Skeletal muscle cell (primary cell): ENCODE results near the gene SLC6A8.

ENCODE experiments used
- DNase-seq: peaks from one replicate; pipeline ENCODE4 v3.0.0-alpha.2; 2010; ENCODE audit warnings: low read depth
- H3K4me3 ChIP-seq: 2 replicates; pipeline ENCODE4 v1.5.1; 2011; ENCODE audit warnings: low read depth, mild to moderate bottlenecking, control low read depth, low read length, moderate library complexity

Gene SLC6A8

DNA sequence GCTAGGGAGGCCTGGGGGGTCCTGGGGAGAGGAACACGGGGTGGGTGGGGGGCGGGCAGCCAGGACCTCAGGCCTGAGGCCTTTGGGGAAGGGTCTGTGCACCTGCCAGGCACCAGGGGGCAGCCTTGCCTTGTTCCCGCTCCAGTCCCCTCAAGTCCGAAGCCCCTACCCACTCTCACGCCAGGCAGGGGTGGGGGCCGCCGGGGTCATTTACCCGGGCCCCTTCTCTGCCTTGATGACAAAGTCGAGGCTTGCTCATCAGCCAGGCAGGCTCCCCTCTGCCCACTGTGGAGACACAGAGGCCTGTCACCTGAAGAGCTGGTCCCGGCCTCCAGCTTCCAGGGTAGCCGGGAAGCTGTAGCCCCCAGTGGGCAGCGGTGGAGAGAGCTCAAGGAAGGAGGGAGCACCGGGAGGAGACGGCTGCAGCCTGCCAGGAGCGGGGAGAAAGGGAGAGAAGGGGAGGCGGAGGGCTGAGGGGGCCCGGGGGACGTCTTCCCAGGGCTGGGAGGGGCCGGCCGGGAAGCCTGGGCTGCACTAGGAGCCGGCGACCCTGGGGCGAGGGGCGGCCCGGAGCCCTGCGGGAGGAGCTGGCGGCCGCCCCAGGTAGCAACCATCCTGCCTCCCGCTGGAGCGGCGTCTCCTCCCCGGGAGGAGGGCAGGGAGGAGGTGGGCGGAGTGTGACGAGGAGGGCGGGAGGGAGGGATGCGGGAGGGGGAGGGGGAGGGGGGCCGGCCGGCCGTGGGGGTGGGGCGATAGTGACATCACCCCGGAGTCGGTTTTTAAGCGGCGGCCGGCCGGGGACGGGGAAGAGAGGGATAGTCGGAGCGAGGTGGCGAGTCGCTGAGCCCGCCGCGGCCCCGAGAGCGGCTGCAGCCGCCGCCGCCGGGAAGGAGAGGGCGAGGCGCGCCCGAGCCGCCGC lies at the start of gene SLC6A8:
Gene SLC6A8, plus strand, starts transcription at position 806 of the 919 bp plus-strand sequence. CDS start 649 bp downstream, outside the sequence.
- DNase-seq = no peak
- H3K4me3 ChIP-seq = peak within 1 kb of the TSS; percentile 48

DNA sequence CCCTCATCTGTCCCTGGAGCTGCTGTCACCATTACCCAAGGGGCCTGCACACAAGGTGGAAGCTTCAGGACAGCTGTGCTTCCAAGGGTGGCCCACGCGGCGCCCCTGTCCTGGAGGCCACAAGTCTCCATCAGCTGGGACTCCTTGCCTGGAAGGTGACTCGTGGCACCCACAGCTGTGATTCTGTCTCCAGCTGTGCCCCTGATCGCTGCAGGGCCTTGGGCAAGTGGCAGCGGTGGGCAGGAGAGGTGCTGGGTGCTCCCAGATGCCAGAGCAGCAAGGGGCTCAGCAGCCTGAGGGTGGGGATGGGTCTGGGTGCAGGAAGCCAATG lies 49.7 kb upstream of the SLC6A8 start:
- H3K4me3 ChIP-seq = no peak overlapping the region
- DNase-seq = no peak

DNA sequence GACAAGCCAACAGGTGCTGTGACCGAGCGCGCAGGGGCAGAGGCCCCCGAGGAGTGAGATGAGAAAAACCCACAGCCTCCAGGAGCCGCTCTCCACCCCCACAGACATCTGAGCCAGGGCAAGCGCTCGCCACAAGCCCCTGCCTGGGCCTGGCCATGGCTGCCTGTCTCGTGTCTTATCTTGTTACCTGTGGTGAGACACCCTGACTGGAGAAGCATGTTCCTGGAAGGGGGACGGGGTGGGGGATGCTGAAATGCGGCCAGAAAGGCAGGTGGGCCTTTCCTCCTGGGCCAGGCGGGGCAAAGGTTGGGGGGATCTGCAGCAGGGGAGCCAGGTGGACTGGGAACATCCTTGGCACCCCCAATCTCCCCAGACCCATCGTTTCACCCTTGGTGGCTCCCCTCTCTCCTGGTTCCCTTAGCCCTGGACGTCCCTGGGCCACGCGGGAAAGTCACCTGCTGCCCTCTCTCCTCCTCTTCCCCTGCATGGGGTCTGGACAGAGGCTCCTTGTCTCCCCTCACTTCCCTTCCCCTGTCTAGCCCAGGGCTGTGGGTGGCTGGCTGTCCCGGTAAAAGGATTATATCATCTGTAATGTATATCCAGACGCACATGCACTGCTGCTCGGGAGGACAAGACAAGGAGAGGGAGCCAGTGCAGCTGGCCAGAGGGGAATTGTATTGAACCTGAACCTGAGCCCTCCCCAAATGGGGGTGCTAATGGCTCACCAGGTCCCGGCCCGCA lies 49.1 kb upstream of the SLC6A8 start:
- DNase-seq = no peak
- no peak overlapping the region for H3K4me3 ChIP-seq

DNA sequence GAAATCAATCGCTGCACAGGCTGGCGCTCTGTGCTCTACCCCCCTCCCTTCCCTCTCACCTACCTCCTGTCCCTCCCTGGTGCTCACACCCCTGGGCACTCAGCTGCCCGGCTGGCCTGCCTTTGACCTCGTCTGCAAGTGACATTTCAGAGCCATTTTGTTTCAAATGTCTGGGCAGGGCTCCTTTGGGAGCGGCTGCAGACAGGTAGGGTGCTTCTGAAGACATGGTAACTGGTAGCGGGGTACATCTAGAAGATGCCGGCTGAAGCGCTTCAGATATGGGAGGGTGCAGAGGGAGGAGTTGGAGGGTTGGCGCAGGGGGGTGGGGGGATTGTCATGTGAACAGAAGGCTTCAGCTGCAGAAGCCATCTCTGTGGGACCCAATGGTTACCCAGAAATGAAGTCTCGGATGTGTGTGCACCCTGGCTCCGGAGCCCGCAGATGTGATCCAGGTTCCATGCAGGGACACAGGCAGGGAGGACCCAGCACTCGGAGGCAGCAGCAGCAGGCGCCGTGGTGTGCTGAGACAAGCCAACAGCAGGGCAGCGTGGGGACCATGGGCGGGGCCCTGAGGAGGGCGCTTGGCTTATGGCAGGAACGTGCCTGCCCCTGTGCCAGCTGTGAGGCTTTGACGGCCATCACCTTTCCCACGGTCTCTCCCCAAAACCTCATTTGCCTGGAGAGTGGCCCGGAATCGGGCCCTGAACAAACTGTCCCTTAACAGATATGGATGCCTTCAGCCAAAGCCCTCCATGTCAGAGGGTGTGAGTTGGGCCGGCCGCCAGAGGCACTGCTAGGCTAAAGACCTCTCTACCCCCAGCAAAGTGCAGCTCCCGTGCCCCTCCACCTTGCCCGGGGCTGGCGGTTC lies 48.3 kb upstream of the SLC6A8 start:
- H3K4me3 ChIP-seq = no peak overlapping the region
- no peak for DNase-seq

DNA sequence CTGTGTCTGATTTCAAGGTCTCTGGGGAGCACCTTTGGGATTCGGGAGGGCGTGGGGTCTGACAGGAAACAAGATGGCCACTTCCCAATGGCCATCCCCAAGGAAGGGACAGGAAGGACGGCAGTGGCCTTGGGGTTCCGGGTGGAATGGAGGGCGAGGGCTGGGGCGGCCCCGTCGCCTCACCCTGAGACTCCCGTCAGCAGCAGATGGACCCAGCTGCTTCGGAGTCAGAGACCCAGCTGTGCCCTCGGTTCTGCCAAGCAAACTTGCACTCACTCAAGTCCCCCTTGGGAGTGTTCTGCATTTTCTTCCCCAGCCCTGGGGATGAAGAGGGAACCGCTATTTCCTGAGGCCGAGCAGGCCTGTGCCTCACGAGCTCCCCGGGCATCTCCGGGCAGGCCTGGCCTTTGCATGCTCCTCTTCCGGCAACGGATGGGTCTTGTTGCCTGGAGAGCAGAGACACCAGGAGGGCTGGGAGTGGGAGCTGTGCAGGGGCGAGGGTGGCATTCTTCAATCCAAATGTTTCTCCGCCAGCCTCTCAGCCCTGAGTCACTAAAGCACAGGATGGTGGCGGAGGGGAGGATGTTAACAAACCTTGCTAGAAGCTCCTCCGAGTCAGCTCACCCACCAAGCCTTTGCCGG lies 47.6 kb upstream of the SLC6A8 start:
- no peak for DNase-seq
- no peak overlapping the region for H3K4me3 ChIP-seq

DNA sequence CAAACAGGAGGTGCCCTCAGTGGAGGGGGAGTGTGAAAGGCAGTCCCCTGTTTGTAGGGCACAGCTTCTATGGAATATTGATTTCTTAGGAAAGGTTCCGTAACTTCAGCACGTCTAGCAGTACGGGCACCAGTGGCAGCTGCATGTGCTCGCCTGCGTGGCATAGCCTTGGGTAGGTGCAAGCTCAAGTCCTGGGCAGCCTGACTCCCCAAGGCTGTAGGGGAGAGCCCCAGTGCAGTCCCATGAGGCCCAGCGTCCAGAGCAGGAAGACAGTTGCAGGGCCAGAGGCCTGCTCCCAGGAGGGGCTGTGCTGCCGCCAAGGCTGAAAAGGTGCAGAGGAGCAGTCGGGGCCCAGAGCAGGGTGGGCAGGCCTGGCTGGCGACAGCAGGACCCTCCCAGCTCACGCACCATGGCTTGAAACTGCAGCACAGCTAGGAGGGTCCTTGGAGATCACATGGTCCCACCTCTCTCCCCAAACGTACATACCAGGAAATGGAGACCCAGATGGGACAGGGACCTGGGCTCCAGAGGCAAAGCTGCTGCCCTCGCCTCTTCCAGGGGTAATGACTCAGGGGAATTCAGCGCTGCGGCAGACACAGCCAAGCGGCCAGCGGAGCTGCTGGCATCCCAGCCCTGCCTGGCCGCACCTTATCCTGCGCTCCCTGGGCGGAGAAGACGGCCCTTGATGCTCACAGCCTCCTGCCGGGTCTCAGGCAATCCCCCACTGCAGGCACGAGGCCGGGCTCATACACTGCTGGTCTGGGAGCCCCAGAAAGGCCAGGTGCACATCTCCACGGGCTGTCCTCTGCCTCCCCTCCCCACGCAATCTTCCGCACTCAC lies 46.8 kb upstream of the SLC6A8 start:
- DNase-seq = no peak
- no peak overlapping the region for H3K4me3 ChIP-seq

DNA sequence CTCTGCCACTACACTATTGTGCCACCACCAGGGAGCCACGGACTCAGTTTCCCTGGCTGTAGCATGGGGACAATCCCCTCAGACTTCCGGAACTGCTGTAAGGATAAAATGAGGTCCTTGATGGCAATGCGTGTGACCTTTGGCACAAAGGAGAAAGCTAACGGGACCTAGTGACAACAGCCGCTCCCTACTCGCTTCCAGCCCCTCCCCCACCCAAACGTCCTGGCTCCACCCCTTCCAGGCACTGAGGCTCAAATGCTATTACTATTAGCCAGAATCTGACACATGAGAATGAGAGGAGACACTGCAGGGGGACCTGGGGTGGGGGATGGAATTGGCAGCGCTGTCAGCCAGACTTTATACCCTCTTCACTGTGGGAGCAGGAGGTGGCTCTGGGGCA lies 46.1 kb upstream of the SLC6A8 start:
- H3K4me3 ChIP-seq = no peak overlapping the region
- DNase-seq = no peak

DNA sequence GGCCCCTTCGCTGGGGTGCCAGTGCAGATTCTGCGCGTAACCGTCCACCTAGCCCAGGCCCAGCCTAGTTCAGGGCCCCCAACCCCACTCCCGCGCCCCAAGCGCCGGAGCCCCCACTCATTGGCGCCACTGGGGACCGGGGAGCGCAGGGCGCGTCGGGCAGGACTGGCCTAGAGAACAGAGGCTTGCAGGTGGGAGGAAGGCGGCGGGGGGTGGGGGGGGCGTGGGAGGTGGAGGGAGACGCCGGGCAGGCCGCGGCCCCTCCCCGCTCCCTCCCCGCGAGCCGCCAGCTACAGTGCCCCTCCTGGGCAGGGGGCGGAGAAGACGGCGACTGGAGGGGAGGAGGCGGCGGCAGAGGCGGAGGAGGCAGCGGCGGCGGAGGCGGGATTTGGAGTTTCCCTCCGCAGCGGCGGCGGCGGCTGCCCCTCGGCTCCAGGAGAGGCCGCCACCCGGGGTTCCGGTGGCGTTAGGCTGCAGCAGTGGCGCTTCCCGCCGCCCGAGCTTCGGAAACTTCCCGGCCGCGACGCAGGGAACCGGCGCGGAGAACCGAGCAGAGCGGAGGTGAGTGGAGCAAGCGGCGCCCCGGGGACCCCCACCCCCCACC lies 45.6 kb upstream of the SLC6A8 start:
- no peak overlapping the region for H3K4me3 ChIP-seq
- no peak for DNase-seq

DNA sequence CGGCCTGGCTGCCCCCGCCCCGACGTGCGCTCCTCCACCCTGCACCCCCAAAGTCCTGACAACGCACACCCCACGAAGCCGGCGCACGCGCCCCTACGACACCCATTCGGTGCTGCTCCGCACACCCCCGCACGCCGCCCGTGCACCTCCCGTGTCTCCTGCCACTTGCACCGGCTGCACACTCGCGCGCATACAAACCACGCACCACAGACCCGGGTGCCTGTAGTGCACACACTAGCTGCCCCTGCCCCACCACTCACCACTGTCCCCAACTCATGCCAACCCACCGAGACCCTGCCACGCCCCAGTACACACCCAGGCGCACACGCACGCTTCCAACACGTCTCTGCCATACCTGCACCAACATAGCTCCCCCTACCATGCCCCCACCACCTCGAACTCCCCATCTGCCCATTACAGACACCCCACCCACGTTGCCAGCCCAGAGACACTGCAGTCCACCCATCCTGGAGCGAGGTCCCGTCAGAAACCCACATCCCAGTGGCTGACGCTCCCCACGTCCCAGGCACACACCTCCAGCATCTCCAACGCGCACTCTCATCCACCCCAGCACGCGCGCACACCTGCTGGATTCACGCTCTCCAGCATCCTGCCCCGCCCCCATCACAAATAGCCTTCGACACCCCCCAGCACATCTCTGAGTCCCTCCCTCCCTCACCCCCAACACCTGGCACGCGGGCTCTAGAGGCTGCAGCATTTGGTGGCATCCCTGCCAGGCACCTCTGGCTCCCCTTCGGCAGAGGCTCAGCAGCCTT lies 44.9 kb upstream of the SLC6A8 start:
- no peak for DNase-seq
- H3K4me3 ChIP-seq = no peak overlapping the region

DNA sequence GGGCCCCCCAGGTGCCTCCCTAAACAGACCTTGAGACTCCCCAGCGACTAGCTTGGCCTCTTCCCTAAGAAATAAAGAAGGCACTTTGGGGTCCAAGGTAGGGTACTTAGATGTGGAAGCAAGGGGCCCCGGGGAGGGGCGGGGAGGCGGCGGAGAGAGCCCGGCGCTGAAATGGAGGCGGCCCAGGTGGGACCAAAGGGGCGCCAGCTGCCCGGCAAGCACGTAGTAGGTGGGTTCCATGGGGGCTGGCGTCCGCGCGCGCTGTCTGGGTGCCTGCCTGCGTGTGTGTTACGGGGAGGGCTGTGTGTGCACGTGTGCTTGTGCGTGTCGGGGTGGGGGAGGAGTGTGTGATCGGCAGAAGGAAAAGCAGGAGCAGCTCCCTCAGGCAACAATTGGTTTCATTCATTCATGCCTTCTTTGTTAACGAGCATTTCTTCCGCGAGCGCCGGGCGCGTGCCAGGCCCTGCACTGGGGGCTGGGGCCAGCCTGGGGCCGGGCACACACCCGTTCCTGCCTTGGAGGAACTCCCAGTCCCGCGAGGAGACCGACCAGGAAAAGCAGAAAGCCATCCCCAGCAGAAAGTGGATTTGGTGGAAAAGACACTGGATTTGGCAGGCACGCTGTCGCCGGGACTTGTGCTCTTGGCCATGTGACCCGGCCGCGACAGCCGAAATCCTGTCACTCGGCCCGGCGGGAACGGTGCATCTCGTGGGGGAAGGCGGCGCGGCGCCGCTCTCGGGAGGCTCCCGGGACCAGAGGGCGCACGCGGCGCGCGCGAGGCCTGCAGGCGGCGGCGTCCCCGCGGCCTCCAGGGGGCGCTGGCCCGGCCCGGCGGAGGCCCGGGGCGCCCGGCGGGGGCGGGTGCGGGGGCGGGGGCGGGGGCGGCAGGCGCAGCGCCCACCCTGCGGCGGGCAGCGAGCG lies 44.0 kb upstream of the SLC6A8 start:
- no peak for DNase-seq
- H3K4me3 ChIP-seq = peak overlapping the region; percentile 27

DNA sequence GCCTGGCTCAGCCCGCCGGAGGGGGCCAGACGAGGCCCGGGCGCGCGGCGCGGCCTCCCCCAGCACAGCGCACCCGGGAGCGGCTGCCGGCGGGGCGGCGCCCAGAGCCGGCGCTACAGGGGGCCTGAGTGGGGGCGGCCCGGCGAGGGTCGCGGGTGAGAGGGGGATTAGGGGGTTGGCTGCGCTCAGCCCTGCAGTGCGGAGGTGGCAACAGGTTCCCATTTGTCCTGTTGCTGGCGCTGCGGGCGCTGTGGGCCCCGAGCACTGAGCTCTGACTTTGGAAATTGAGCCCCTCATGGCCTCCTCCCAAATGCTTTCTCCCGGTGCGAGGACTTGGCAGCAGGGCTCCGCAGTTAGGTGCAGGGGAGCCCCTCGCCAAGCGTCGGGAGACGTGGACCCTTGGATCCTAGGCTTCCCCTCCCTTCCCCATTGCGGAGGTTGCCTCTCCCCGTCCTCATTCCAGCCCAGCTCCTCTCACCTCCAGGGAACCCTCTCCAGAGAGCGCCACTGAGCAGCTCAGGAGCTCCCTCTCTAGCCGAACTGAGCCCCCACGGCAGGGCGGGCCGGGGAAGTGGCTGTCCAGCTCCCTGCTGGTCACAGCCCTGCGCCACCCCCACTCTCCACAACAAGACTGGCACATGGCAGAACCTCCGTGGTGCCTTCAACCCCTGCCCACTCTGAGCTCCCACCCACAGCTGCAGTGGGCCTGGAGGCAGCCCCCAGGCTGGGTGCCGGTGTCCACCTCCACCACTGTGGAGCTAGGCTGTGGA lies 43.2 kb upstream of the SLC6A8 start:
- DNase-seq = no peak
- H3K4me3 ChIP-seq = no peak overlapping the region

DNA sequence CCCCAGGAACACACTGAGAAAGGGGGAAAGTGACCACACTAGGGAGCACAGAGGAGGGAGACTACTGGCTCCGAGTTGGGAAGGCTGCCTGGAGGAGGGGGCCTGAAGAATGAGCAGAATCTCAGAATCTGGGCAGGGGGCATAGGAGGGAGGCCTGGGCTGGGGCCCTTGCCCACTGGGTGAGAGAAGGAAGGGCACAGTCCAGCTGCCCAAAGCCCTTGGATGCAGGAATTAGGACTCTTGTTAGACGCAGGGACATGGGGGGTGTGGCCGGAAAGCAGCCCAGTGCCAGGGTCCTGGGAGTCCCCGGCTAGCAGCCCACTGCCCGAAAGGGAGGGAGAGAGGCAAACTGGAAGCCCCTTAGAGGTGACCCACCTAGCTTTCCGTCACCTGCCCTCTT lies 42.6 kb upstream of the SLC6A8 start:
- no peak for DNase-seq
- no peak overlapping the region for H3K4me3 ChIP-seq

DNA sequence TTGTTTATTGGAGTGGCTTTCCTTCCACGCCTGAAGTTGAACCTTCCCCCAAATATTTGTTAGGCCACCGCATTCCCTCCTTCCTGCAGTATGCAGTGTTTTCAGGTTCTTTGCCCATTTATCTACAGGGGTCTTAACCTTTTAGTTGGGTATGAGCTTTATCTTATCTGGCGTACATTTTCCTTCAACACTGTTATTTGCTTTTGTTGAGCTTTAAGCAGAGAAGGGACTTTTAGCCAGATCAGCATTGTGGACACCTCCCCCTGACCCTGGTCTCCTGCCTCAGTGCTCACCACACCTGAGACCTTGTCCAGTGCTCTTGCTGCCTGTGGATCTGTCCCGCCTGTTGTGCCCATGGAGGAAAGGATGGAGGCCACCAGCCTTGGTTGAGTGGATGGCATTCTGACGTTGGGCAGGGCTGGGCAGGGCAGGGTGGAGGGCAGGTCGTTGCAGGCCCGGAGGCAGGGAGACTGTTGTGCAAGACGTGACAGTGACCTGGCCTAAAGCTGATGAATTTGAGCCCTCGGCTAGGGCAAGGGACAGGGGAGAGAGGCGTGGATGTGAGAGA lies 41.7 kb upstream of the SLC6A8 start:
- no peak overlapping the region for H3K4me3 ChIP-seq
- DNase-seq = no peak

DNA sequence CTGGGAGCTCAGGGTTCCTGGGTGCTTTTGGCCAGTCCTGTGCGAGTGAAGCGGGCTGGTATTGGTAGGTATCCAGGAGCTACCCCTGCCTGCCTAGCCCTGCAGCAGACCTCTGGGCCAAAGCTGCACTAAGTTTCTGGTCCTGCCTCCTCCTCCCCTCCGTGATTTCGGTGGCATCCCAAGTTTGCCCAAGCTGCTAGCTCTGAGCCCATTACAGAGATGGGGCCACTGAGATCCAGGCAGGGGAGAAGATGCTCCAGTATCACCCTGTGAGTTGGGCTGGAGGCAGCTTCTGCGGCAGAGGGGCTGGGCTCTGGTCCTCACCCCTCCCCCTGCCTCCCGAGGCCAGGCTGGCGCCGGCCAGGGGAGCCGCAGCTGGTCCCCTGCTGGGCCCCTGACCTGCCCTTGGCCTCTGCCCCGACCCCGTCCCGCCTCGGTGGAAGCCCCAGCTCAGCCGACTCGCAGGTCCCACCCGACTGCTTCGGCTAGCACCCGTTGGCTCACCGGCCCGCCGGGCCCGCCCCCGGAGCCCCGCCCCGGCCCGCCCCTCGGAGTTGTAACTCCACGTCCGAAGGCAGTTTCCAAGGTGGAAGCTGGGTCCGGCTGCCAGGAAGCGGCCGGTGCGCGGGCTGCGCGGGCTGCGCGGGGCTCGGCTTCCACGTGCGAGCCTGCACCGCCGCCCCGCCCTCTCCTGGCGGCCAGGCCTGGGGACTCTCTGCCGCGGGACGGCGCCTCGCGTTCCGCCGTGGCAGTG lies 40.9 kb upstream of the SLC6A8 start, which contains the start of gene DUSP9:
Gene DUSP9, plus strand, starts transcription at position 584 of the 754 bp plus-strand sequence. CDS start 751 bp downstream, outside the sequence.
- peak within 1 kb of the TSS; percentile 1 for H3K4me3 ChIP-seq
- DNase-seq = no peak
